Common myeloid progenitor, CD34-positive (primary cell): Measurements from ENCODE around the gene CHMP2A. TPM values are rescaled to one million over a fixed set of nuclear protein-coding genes. Genes with fewer than 3 reads are reported as not detected.

Source experiments
- CTCF ChIA-PET: fragments of 350-600 bp; sonication (Branson Sonifier 250); formaldehyde crosslinking; loops from one replicate; lab custom pipeline; 2021; ENCODE audit warnings: antibody characterized with exemption; lab: Charles Lee
- POLR2A ChIA-PET: fragments of 350-600 bp; sonication (Branson Sonifier 250); formaldehyde crosslinking; loops from one replicate; lab custom pipeline; 2021; ENCODE audit warnings: antibody characterized with exemption; lab: Charles Lee
- DNase-seq, 3 donors: peaks; one replicate each; pipeline versions ENCODE4 v3.0.0 to v3.0.0-alpha.2; 2013
- H3K27ac ChIP-seq, 2 experiments: 1 replicate in 1 of 2; 2 replicates in 1 of 2; pipeline ENCODE4 v1.7.0; 2013; ENCODE audit warnings: inconsistent platforms in 2 of 2, low read length in 2 of 2, mild to moderate bottlenecking in 2 of 2, low read depth in 1 of 2, moderate library complexity in 1 of 2; ENCODE audit not compliant: severe bottlenecking in 2 of 2, insufficient read depth in 1 of 2, poor library complexity in 1 of 2
- H3K27me3 ChIP-seq, 5 experiments: replicated peaks in 2 of 5; 1 replicate in 3 of 5; 2 replicates in 2 of 5; pipeline versions ENCODE4 v1.6.1 to v1.7.0; 2013; ENCODE audit warnings: low read length in 4 of 5, mild to moderate bottlenecking in 2 of 5, moderate library complexity in 2 of 5, inconsistent platforms in 1 of 5; ENCODE audit not compliant: insufficient read depth in 5 of 5, control insufficient read depth in 4 of 5
- H3K36me3 ChIP-seq, 4 experiments: 1 replicate in 2 of 4; 2 replicates in 2 of 4; pipeline versions ENCODE4 v1.6.1 to v1.7.0; 2013; ENCODE audit warnings: low read length in 3 of 4, control low read depth in 1 of 4, mild to moderate bottlenecking in 1 of 4; ENCODE audit not compliant: control insufficient read depth in 4 of 4, insufficient read depth in 4 of 4
- H3K4me1 ChIP-seq, 4 experiments: 1 replicate in 3 of 4; 2 replicates in 1 of 4; pipeline versions ENCODE4 v1.6.1 to v1.7.1; 2013; ENCODE audit warnings: low read length in 3 of 4, mild to moderate bottlenecking in 3 of 4, control low read depth in 1 of 4, inconsistent platforms in 1 of 4, moderate library complexity in 1 of 4; ENCODE audit not compliant: control insufficient read depth in 4 of 4, insufficient read depth in 4 of 4; ENCODE audit errors: control extremely low read depth in 1 of 4
- H3K4me3 ChIP-seq, 7 experiments: 1 replicate in 4 of 7; 2 replicates in 3 of 7; pipeline versions ENCODE4 v1.5.1 to v1.7.0; 2013; ENCODE audit warnings: mild to moderate bottlenecking in 7 of 7, low read length in 6 of 7, moderate library complexity in 6 of 7, inconsistent platforms in 2 of 7, low read depth in 2 of 7, control low read depth in 1 of 7; ENCODE audit not compliant: insufficient read depth in 4 of 7, control insufficient read depth in 1 of 7; ENCODE audit errors: extremely low read depth in 1 of 7
- H3K9me3 ChIP-seq, 5 experiments: 1 replicate in 4 of 5; 2 replicates in 1 of 5; pipeline versions ENCODE4 v1.6.1 to v1.7.1; 2013; ENCODE audit warnings: low read length in 4 of 5, mild to moderate bottlenecking in 2 of 5, inconsistent platforms in 1 of 5, low read depth in 1 of 5, moderate library complexity in 1 of 5; ENCODE audit not compliant: control insufficient read depth in 4 of 5, insufficient read depth in 2 of 5; ENCODE audit errors: control extremely low read depth in 1 of 5
- WGBS: methylation state at CpG from one replicate; pipeline ENCODE4 v1.1.5; 2013; ENCODE audit not compliant: insufficient coverage; 5-methylcytosine and 5-hydroxymethylcytosine counted together
- polyA plus RNA-seq: library from polyadenylated mRNA; unstranded; fragments of 120-200 nt; gene quantifications from one replicate; pipeline ENCODE4 v1.2.1, GENCODE V29; 2013

The CHMP2A gene
- polyA plus RNA-seq: 77.5 TPM

- POLR2A ChIA-PET: interaction anchor here (0.6 to 2.6 kb wide), 5 partner anchors 10 to 115 kb away, joined by 3 to 24 read pairs (median 4); partner anchors contain the start of genes TRIM28, ZBTB45 and ZNF132
- CTCF ChIA-PET: interaction anchor here (1.1 to 3.8 kb wide), 10 partner anchors 10 to 55 kb away, joined by 3 to 33 read pairs (median 4); partner anchors contain the start of genes TRIM28 and ZBTB45
- peak; percentile 94 to 96 (median 95) for DNase-seq
- Histone ChIP-seq H3K36me3 (peaks cover 4 to 50% (median 37%) of the 10 kb centered on the region in 4 experiments), H3K4me1 (peaks cover 2 to 50% (median 47%) of the 10 kb centered on the region in 4 experiments), H3K4me3 (peak within 1 kb of the TSS; percentile 52 to 88 (median 78)), H3K27me3 (no peaks in the 10 kb centered on the region), H3K27ac (peak within 1 kb of the TSS; percentile 93 to 97), H3K9me3 (no peaks in the 10 kb centered on the region)
- WGBS: under 1% methylated on average over 67 of the region's 69 CpGs
Observed at GRCh38 chr19:58554494-58555368, at the start of gene CHMP2A. CHMP2A (minus strand) TSS chr19:58555105; CDS start chr19:58554212, 893 bp downstream.

DNA sequence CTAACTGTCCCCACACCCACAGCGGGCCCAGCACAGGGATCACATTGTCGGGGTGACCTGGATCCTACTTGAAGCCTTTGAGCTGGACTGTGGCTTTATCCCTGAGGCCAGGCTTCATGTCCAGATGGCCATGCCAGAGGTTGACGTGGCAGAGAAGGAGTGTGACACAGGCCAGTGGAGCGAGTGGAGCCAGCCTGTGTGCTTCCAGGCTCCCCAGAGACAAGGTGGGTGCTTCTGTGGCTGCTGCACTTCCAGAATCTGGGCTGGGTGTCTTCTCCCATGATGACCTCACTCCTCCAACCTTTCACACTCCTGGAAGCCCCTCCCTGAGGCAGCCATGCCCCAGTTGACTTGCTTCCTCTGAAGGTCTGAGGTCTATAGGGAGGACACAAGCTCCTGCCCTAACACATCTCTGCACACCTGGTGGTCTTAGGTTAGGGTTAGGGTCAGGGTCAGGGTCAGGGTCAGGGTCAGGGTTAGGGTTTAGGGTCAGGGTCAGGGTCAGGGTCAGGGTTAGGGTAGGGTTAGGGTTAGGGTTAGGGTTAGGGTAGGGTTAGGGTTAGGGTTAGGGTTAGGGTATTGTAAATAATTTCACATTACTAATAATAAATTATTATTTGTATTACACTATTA is 31.3 kb upstream of the CHMP2A start:
- CTCF ChIA-PET: interaction anchor here (0.8 to 4.2 kb wide), 2 partner anchors 63 to 67 kb away, joined by 3 to 26 read pairs; partner anchors contain the start of gene ZBTB45

GRCh38 chr19:58585442-58586132 is 30.7 kb upstream of the CHMP2A start:
- ChIA-PET POLR2A (no interaction called here), CTCF (interaction anchor here (0.8 to 4.2 kb wide), 2 partner anchors 62 to 66 kb away, joined by 3 to 26 read pairs; partner anchors contain the start of gene ZBTB45)
- no peak for DNase-seq
- Histone ChIP-seq H3K4me3 (no peak overlapping the region), H3K27me3 (no peaks in the 10 kb centered on the region), H3K36me3 (peaks cover 0 to 32% (median 19%) of the 10 kb centered on the region in 4 experiments), H3K9me3 (no peaks in the 10 kb centered on the region), H3K27ac (peak overlapping the region in 1 of 2 experiments; percentile 68), H3K4me1 (peaks cover 0 to 4% (median 2%) of the 10 kb centered on the region in 4 experiments)
- WGBS: 88% methylated on average over 5 of the region's 6 CpGs

More for the DNA sequence above, 31.3 kb upstream of the CHMP2A start:
- no peak overlapping the region for H3K27ac ChIP-seq
- POLR2A ChIA-PET: no interaction called here
- peaks cover 0 to 32% (median 19%) of the 10 kb centered on the region in 4 experiments for H3K36me3 ChIP-seq
- 97% methylated on average over 4 of the region's 4 CpGs for WGBS
- no peak overlapping the region for H3K4me3 ChIP-seq
- H3K9me3 ChIP-seq: no peaks in the 10 kb centered on the region
- peak in 1 of 3 donors; percentile 0 for DNase-seq
- H3K4me1 ChIP-seq: no peaks in the 10 kb centered on the region
- no peaks in the 10 kb centered on the region for H3K27me3 ChIP-seq

- Histone ChIP-seq H3K36me3 (peaks cover 0 to 32% (median 19%) of the 10 kb centered on the region in 4 experiments), H3K27ac (peak overlapping the region in 1 of 2 experiments; percentile 68), H3K4me1 (peaks cover 0 to 4% (median 2%) of the 10 kb centered on the region in 4 experiments), H3K27me3 (no peaks in the 10 kb centered on the region), H3K9me3 (no peaks in the 10 kb centered on the region), H3K4me3 (no peak overlapping the region)
- POLR2A ChIA-PET: no interaction called here
- peak in 1 of 3 donors; percentile 30 for DNase-seq
- CTCF ChIA-PET: interaction anchor here (4.2 kb wide), 1 partner anchor 65 kb away, joined by 26 read pairs; the partner anchor contains the start of gene ZBTB45
- WGBS: 92% methylated on average over 3 of the region's 9 CpGs
Observed at GRCh38 chr19:58584498-58585441, 29.9 kb upstream of the CHMP2A start.

GRCh38 chr19:58582985-58583384 is 28.1 kb upstream of the CHMP2A start:
- ChIA-PET CTCF (interaction anchor here (4.2 kb wide), 1 partner anchor 64 kb away, joined by 26 read pairs; the partner anchor contains the start of gene ZBTB45), POLR2A (no interaction called here)
- no peaks in the 10 kb centered on the region for H3K9me3 ChIP-seq
- DNase-seq: no peak
- H3K27me3 ChIP-seq: no peaks in the 10 kb centered on the region
- 93% methylated on average over 4 of the region's 6 CpGs for WGBS
- H3K4me3 ChIP-seq: no peak overlapping the region
- H3K4me1 ChIP-seq: peaks cover 0 to 4% (median 2%) of the 10 kb centered on the region in 4 experiments
- peaks cover 0 to 32% (median 23%) of the 10 kb centered on the region in 4 experiments for H3K36me3 ChIP-seq
- no peak overlapping the region for H3K27ac ChIP-seq
